ENCODE data around the gene POLH.

DNA sequence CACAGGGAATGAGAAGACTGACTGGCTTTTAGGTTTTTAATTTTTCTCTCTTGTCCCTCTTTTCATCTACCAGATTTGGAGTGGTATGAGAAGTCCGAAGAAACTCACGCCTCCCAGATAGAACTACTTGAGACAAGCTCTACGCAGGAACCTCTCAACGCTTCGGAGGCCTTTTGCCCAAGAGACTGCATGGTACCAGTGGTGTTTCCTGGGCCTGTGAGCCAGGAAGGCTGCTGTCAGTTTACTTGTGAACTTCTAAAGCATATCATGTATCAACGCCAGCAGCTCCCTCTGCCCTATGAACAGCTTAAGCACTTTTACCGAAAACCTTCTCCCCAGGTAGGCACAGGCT lies 60.3 kb downstream of the POLH start:
- TF ChIP-seq, protein P1, sequence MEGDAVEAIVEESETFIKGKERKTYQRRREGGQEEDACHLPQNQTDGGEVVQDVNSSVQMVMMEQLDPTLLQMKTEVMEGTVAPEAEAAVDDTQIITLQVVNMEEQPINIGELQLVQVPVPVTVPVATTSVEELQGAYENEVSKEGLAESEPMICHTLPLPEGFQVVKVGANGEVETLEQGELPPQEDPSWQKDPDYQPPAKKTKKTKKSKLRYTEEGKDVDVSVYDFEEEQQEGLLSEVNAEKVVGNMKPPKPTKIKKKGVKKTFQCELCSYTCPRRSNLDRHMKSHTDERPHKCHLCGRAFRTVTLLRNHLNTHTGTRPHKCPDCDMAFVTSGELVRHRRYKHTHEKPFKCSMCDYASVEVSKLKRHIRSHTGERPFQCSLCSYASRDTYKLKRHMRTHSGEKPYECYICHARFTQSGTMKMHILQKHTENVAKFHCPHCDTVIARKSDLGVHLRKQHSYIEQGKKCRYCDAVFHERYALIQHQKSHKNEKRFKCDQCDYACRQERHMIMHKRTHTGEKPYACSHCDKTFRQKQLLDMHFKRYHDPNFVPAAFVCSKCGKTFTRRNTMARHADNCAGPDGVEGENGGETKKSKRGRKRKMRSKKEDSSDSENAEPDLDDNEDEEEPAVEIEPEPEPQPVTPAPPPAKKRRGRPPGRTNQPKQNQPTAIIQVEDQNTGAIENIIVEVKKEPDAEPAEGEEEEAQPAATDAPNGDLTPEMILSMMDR (IDR thresholded peaks at IDR 0.05; ENCODE audit: low read depth, low read length, poor library complexity, severe bottlenecking) = no peak
- no peak for TF ChIP-seq EZH2phosphoT487 (IDR thresholded peaks at IDR 0.05; ENCODE audit: borderline replicate concordance, low read length)

Measured in DOHH2 (cell line).